ENCODE data around the gene EIF2B2. TPM values are rescaled to one million over a fixed set of nuclear protein-coding genes. Genes with fewer than 3 reads are reported as not detected.

Gene EIF2B2
- total and polyA plus RNA-seq, 3 experiments from 2014 or later: 28.3 to 66.7 (median 57.4) TPM

DNA sequence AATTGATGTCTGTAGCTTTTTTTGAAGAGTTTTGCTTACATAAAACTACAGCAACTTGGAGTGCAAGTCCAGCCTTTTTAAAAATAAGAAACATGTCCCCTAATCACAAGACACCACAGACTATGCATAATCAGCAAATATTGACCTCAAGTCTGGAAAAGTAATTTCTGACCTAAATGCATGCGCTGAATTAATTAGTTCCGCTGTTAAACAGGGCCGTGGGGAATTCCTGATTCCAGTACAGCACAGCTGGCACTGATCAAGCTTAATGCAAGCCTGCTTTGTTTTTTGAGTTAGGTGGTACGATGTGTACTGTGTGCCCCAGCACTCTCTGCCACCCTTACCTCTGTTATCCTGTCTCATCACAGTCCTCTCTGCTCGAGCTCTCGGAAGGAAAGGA is 39.3 kb downstream of the EIF2B2 start:
- Histone ChIP-seq H3K4me1 (ENCODE audit: insufficient read depth, low read length) (peaks cover 4% of the 10 kb centered on the region), H3K9me3 (ENCODE audit: low read length) (no peaks in the 10 kb centered on the region), H3K27ac (ENCODE audit: low read depth, low read length) (no peak overlapping the region), H3K36me3 (ENCODE audit: insufficient read depth, low read length) (peaks cover under 1% of the 10 kb centered on the region), H3K4me3 (ENCODE audit: low read length) (no peak overlapping the region), H3K27me3 (ENCODE audit: insufficient read depth, low read length, poor library complexity, severe bottlenecking) (no peaks in the 10 kb centered on the region)
- H3K4me3 Mint-ChIP-seq: no peak overlapping the region
- H3K4me1 Mint-ChIP-seq: peaks cover 24 to 39% (median 29%) of the 10 kb centered on the region in 3 donors
- H3K36me3 Mint-ChIP-seq: peaks cover 0 to 48% (median 10%) of the 10 kb centered on the region in 3 donors
- H3K27ac Mint-ChIP-seq: peak overlapping the region in 1 of 8 donors; percentile 29
- no peaks in the 10 kb centered on the region for H3K9me3 Mint-ChIP-seq
- DNase-seq: no peak
- ChIA-PET CTCF (no interaction called here), POLR2A (no interaction called here)
- no peaks in the 10 kb centered on the region for H3K27me3 Mint-ChIP-seq

DNA sequence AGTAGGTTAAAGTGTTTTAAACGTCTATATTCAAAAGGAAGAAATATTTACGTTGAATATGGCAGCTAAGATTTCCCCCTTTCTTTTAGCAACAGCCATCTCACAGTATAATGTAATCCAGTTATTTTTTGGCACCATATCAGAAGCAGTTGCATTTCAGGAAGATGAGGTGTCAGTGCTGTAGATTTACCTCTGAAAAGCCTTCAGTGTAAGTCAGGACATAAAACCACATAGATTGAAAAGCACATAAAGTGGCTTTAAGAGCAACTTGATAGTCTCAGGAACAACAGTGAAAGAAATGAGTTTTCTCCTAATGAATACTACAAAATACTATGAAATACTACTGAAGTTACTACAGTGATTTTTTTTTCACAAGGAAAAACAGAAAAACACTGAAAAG is 41.6 kb downstream of the EIF2B2 start:
- ChIA-PET POLR2A (no interaction called here), CTCF (no interaction called here)
- Mint-ChIP-seq H3K27ac (no peak overlapping the region), H3K9me3 (no peaks in the 10 kb centered on the region), H3K36me3 (peaks cover 0 to 32% (median 8%) of the 10 kb centered on the region in 3 donors), H3K4me3 (no peak overlapping the region), H3K27me3 (no peaks in the 10 kb centered on the region), H3K4me1 (peaks cover 36 to 60% (median 48%) of the 10 kb centered on the region in 3 donors)
- H3K36me3 ChIP-seq (ENCODE audit: insufficient read depth, low read length): no peaks in the 10 kb centered on the region
- peaks cover 6% of the 10 kb centered on the region for H3K4me1 ChIP-seq (ENCODE audit: insufficient read depth, low read length)
- H3K27ac ChIP-seq (ENCODE audit: low read depth, low read length): no peak overlapping the region
- no peak for DNase-seq
- no peaks in the 10 kb centered on the region for H3K9me3 ChIP-seq (ENCODE audit: low read length)
- no peaks in the 10 kb centered on the region for H3K27me3 ChIP-seq (ENCODE audit: insufficient read depth, low read length, poor library complexity, severe bottlenecking)
- no peak overlapping the region for H3K4me3 ChIP-seq (ENCODE audit: low read length)

DNA sequence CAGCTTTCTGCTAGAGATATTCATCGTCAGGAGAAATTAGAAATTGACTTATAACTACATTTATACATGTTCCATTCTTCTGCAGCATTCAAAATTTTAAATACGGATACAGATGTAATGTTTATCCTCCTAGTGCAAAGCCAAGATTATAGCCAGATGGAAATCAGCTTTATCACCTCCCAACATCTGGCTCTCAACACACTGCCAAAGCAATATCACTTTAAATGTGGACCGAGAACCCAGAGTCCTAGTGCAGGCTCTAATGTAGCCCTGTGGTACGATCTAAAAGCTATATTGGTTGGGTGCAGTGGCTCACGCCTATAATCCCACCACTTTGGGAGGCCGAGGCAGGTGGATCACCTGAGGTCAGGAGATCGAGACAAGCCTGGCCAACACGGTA is 42.0 kb downstream of the EIF2B2 start:
- no peaks in the 10 kb centered on the region for H3K27me3 Mint-ChIP-seq
- H3K4me3 ChIP-seq (ENCODE audit: low read length): no peak overlapping the region
- H3K27ac ChIP-seq (ENCODE audit: low read depth, low read length): no peak overlapping the region
- no peaks in the 10 kb centered on the region for H3K9me3 ChIP-seq (ENCODE audit: low read length)
- H3K27ac Mint-ChIP-seq: no peak overlapping the region
- no peak for DNase-seq
- H3K36me3 ChIP-seq (ENCODE audit: insufficient read depth, low read length): no peaks in the 10 kb centered on the region
- peaks cover 0 to 31% (median 8%) of the 10 kb centered on the region in 3 donors for H3K36me3 Mint-ChIP-seq
- POLR2A ChIA-PET: no interaction called here
- H3K9me3 Mint-ChIP-seq: no peaks in the 10 kb centered on the region
- no peak overlapping the region for H3K4me3 Mint-ChIP-seq
- H3K4me1 Mint-ChIP-seq: peaks cover 37 to 64% (median 52%) of the 10 kb centered on the region in 3 donors
- H3K4me1 ChIP-seq (ENCODE audit: insufficient read depth, low read length): peaks cover 10% of the 10 kb centered on the region
- CTCF ChIA-PET: no interaction called here
- H3K27me3 ChIP-seq (ENCODE audit: insufficient read depth, low read length, poor library complexity, severe bottlenecking): no peaks in the 10 kb centered on the region

DNA sequence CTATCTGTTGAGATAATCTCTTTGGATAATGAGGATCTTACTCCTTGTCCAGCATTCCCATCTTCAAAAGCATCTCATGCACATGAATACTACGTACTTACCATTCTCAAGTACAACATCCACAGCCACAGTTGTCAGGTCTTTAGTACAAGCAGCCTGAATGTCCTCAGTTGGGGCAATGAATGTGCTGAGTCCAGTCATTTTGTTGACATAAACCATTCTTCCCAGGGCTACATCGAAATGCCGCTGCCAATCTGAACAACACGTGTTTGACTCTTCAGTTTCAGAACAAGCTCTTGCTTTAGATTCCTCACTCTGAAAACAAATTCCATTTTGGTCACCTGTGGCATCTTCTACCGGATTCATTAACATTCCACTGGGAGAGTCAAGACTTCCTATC is 43.6 kb downstream of the EIF2B2 start:
- Histone ChIP-seq H3K27ac (ENCODE audit: low read depth, low read length) (no peak overlapping the region), H3K4me3 (ENCODE audit: low read length) (no peak overlapping the region), H3K9me3 (ENCODE audit: low read length) (no peaks in the 10 kb centered on the region), H3K36me3 (ENCODE audit: insufficient read depth, low read length) (no peaks in the 10 kb centered on the region), H3K4me1 (ENCODE audit: insufficient read depth, low read length) (peaks cover 20% of the 10 kb centered on the region), H3K27me3 (ENCODE audit: insufficient read depth, low read length, poor library complexity, severe bottlenecking) (no peaks in the 10 kb centered on the region)
- peaks cover 0 to 27% (median 7%) of the 10 kb centered on the region in 3 donors for H3K36me3 Mint-ChIP-seq
- CTCF ChIA-PET: no interaction called here
- no peaks in the 10 kb centered on the region for H3K27me3 Mint-ChIP-seq
- peaks cover 50 to 77% (median 66%) of the 10 kb centered on the region in 3 donors for H3K4me1 Mint-ChIP-seq
- H3K4me3 Mint-ChIP-seq: peak overlapping the region in 1 of 7 donors; percentile 15
- POLR2A ChIA-PET: no interaction called here
- no peak for DNase-seq
- H3K9me3 Mint-ChIP-seq: no peaks in the 10 kb centered on the region
- no peak overlapping the region for H3K27ac Mint-ChIP-seq

DNA sequence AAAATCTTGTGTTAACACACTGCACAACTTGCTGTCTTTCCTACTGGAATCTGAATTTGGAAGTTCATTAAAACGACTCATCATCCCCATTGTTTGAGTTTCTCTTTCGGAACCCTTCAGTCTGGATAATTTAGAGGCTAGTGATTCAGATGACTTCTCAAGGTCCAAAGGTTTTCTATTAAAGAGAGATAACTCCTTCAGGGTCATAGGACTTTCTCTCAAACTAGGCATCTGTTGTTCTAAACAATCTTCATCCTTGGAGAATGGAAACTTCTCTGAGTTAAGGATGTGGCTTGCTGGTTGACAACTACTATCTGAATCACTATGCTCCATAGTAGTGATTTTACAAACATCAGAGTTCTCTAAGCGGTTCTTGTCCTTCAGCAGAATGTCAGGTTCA is 44.2 kb downstream of the EIF2B2 start:
- Mint-ChIP-seq H3K4me1 (peaks cover 54 to 81% (median 69%) of the 10 kb centered on the region in 3 donors), H3K27me3 (no peaks in the 10 kb centered on the region), H3K4me3 (peak overlapping the region in 1 of 7 donors; percentile 43), H3K9me3 (no peaks in the 10 kb centered on the region), H3K36me3 (peaks cover 0 to 21% (median 7%) of the 10 kb centered on the region in 3 donors), H3K27ac (no peak overlapping the region)
- no peak for DNase-seq
- H3K4me1 ChIP-seq (ENCODE audit: insufficient read depth, low read length): peaks cover 20% of the 10 kb centered on the region
- no peaks in the 10 kb centered on the region for H3K9me3 ChIP-seq (ENCODE audit: low read length)
- no peak overlapping the region for H3K27ac ChIP-seq (ENCODE audit: low read depth, low read length)
- no peak overlapping the region for H3K4me3 ChIP-seq (ENCODE audit: low read length)
- no peaks in the 10 kb centered on the region for H3K27me3 ChIP-seq (ENCODE audit: insufficient read depth, low read length, poor library complexity, severe bottlenecking)
- ChIA-PET CTCF (no interaction called here), POLR2A (no interaction called here)
- H3K36me3 ChIP-seq (ENCODE audit: insufficient read depth, low read length): no peaks in the 10 kb centered on the region

DNA sequence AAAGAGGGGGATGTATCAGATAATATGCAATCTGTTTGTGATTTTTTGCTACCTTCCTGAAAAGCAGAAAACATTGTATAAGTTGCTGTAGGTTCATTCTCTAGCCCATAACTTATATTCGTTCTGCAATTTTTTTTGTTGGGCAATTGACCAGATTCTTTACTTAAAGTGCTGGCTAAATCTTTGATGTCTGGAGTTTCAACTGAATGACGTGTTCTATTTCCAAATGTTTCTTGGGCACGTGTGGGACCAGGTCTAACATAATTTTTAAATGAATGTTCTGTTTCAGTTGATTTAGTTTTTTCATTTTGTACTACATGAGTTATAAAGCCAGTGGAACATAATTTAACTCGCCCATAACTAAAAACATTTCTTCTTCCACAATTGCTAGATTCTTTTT is 44.8 kb downstream of the EIF2B2 start:
- Mint-ChIP-seq H3K9me3 (no peaks in the 10 kb centered on the region), H3K27me3 (no peaks in the 10 kb centered on the region), H3K36me3 (peaks cover 0 to 15% (median 4%) of the 10 kb centered on the region in 3 donors), H3K4me1 (peaks cover 53 to 75% (median 74%) of the 10 kb centered on the region in 3 donors), H3K4me3 (peak overlapping the region in 1 of 7 donors; percentile 43), H3K27ac (no peak overlapping the region)
- ChIA-PET POLR2A (no interaction called here), CTCF (no interaction called here)
- Histone ChIP-seq H3K27ac (ENCODE audit: low read depth, low read length) (no peak overlapping the region), H3K27me3 (ENCODE audit: insufficient read depth, low read length, poor library complexity, severe bottlenecking) (no peaks in the 10 kb centered on the region), H3K9me3 (ENCODE audit: low read length) (no peaks in the 10 kb centered on the region), H3K4me3 (ENCODE audit: low read length) (no peak overlapping the region), H3K4me1 (ENCODE audit: insufficient read depth, low read length) (peaks cover 20% of the 10 kb centered on the region), H3K36me3 (ENCODE audit: insufficient read depth, low read length) (no peaks in the 10 kb centered on the region)
- no peak for DNase-seq

DNA sequence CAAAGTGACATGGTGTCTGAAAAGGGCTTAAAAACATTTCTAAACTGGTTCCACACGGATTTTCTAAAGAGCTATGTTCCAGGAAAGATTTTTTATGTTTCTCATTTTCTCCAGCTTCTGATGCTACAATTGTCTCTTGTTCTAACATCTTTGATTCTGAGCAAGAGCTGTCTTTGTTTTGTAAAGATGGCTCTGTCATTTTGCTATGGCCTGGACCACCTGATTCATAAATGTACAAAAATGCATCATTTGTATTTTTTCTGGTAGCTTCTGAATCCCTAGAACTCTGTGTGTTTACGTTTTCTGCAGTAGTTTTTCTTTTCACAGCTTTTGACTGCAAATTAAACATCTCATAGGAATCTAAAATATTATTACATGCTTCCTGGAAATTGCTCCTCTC is 45.4 kb downstream of the EIF2B2 start:
- Mint-ChIP-seq H3K36me3 (peaks cover 0 to 13% (median 4%) of the 10 kb centered on the region in 3 donors), H3K9me3 (no peaks in the 10 kb centered on the region), H3K27ac (no peak overlapping the region), H3K4me3 (no peak overlapping the region), H3K4me1 (peaks cover 53 to 75% (median 74%) of the 10 kb centered on the region in 3 donors), H3K27me3 (no peaks in the 10 kb centered on the region)
- H3K4me1 ChIP-seq (ENCODE audit: insufficient read depth, low read length): peaks cover 20% of the 10 kb centered on the region
- H3K27ac ChIP-seq (ENCODE audit: low read depth, low read length): no peak overlapping the region
- no peak for DNase-seq
- H3K27me3 ChIP-seq (ENCODE audit: insufficient read depth, low read length, poor library complexity, severe bottlenecking): no peaks in the 10 kb centered on the region
- no peak overlapping the region for H3K4me3 ChIP-seq (ENCODE audit: low read length)
- ChIA-PET POLR2A (interaction anchor here (0.6 kb wide), 1 partner anchor 14 kb away, joined by 3 read pairs; no protein-coding TSS in a partner anchor), CTCF (no interaction called here)
- H3K9me3 ChIP-seq (ENCODE audit: low read length): no peaks in the 10 kb centered on the region
- H3K36me3 ChIP-seq (ENCODE audit: insufficient read depth, low read length): no peaks in the 10 kb centered on the region

DNA sequence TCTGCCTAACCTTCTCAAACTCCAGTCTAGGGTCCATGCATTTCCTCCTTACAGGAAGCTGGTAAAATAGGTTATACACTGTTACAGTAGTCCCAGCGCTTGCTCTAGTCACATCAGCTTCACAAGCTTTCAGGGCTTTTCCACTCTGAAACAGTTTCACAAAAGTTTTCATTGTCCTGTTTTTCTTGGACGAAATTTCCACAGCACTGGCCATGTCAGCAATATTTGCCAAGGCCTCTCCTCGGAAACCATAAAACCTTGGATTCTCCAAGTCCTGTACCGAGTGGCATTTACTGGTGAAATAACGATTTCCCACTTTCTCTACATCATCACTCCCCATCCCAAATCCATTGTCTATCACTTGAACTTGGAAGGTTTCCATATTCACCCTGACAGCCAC is 46.4 kb downstream of the EIF2B2 start:
- peaks cover 49 to 74% (median 70%) of the 10 kb centered on the region in 3 donors for H3K4me1 Mint-ChIP-seq
- H3K27me3 ChIP-seq (ENCODE audit: insufficient read depth, low read length, poor library complexity, severe bottlenecking): no peaks in the 10 kb centered on the region
- no peaks in the 10 kb centered on the region for H3K27me3 Mint-ChIP-seq
- H3K27ac ChIP-seq (ENCODE audit: low read depth, low read length): no peak overlapping the region
- peaks cover 19% of the 10 kb centered on the region for H3K4me1 ChIP-seq (ENCODE audit: insufficient read depth, low read length)
- H3K27ac Mint-ChIP-seq: peak overlapping the region in 1 of 8 donors; percentile 64
- DNase-seq: no peak
- ChIA-PET POLR2A (interaction anchor here (0.5 to 3.3 kb wide), 2 partner anchors 15 to 210 kb away, joined by 6 to 12 read pairs; partner anchors contain the start of gene ACYP1), CTCF (interaction anchor here (1.5 kb wide), 1 partner anchor 39 kb away, joined by 3 read pairs; no protein-coding TSS in a partner anchor)
- H3K4me3 Mint-ChIP-seq: peak overlapping the region in 1 of 7 donors; percentile 91
- no peak overlapping the region for H3K4me3 ChIP-seq (ENCODE audit: low read length)
- no peaks in the 10 kb centered on the region for H3K36me3 ChIP-seq (ENCODE audit: insufficient read depth, low read length)
- no peaks in the 10 kb centered on the region for H3K9me3 Mint-ChIP-seq
- H3K9me3 ChIP-seq (ENCODE audit: low read length): no peaks in the 10 kb centered on the region
- peaks cover 0 to 16% (median 4%) of the 10 kb centered on the region in 3 donors for H3K36me3 Mint-ChIP-seq

Data from CD8-positive, alpha-beta memory T cell (primary cell).